ENCODE measurements around the gene KIAA0513. TPM values are rescaled to one million over a fixed set of nuclear protein-coding genes. Genes with fewer than 3 reads are reported as not detected.

Gene KIAA0513
- total RNA-seq, 1 experiment from 2014 or later = 2.9 TPM

DNA sequence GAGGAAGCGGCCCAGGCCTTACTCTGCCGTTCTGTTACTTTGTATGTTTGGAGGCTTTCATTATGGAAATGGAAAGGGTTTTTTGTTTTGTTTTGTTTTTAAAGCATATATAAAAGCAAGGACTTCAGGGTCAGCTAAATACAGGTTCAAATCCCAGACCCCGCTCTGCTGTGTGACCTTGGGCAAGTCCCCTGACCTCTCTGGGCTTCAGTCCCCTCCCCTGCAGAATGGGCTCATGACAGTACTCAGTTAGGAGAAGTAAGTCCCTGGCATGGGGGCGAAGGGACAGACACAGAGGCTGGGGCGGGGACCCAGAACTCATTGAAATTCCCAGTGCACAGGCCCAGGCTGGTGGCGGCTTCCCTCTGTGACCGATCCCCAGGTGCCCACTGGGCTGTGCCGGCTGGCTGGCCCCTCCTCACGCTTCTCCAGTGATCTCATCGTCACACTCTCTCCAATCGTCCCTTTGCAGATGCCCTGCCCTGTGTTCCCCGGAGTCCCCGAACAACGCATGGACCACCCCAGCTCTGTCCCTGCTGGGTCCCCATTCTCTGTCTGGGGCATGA lies 85.7 kb downstream of the KIAA0513 start:
- CTCF ChIA-PET = no interaction called here
- no peaks in the 10 kb centered on the region for H3K9me3 ChIP-seq (ENCODE audit: low read depth, low read length, poor library complexity, severe bottlenecking)
- no peaks in the 10 kb centered on the region for H3K36me3 ChIP-seq (ENCODE audit: insufficient read depth, low read length, poor library complexity, severe bottlenecking)
- H3K4me1 ChIP-seq (ENCODE audit: insufficient read depth, low read length, poor library complexity, severe bottlenecking) = peaks cover 4% of the 10 kb centered on the region
- no peak overlapping the region for H3K4me3 ChIP-seq (ENCODE audit: low read depth, low read length, poor library complexity, severe bottlenecking)
- H3K27ac ChIP-seq (ENCODE audit: low read depth, low read length, poor library complexity, severe bottlenecking) = no peak overlapping the region
- no peak for DNase-seq (ENCODE audit: low spot score)
- POLR2A ChIA-PET (ENCODE audit: low non-redundant PET) = no interaction called here
- H3K27me3 ChIP-seq (replicated peaks; ENCODE audit: insufficient read depth, low read depth, low read length, poor library complexity) = no peaks in the 10 kb centered on the region
- TF ChIP-seq, protein P1, sequence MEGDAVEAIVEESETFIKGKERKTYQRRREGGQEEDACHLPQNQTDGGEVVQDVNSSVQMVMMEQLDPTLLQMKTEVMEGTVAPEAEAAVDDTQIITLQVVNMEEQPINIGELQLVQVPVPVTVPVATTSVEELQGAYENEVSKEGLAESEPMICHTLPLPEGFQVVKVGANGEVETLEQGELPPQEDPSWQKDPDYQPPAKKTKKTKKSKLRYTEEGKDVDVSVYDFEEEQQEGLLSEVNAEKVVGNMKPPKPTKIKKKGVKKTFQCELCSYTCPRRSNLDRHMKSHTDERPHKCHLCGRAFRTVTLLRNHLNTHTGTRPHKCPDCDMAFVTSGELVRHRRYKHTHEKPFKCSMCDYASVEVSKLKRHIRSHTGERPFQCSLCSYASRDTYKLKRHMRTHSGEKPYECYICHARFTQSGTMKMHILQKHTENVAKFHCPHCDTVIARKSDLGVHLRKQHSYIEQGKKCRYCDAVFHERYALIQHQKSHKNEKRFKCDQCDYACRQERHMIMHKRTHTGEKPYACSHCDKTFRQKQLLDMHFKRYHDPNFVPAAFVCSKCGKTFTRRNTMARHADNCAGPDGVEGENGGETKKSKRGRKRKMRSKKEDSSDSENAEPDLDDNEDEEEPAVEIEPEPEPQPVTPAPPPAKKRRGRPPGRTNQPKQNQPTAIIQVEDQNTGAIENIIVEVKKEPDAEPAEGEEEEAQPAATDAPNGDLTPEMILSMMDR (conservative IDR thresholded peaks at IDR 0.05; ENCODE audit: low read depth, low read length) = no peak
- no peak for TF ChIP-seq EZH2 (IDR thresholded peaks at IDR 0.05; ENCODE audit: borderline replicate concordance, low read depth, low read length, poor library complexity, severe bottlenecking)
- no TSS peak for BruUV-seq (replicated peaks)
- intact Hi-C loops (cut with micrococcal nuclease; ENCODE audit: unreplicated experiment) = loop anchor here (10.0 kb wide), 3 partner anchors 132 to 602 kb away; no protein-coding TSS in a partner anchor

DNA sequence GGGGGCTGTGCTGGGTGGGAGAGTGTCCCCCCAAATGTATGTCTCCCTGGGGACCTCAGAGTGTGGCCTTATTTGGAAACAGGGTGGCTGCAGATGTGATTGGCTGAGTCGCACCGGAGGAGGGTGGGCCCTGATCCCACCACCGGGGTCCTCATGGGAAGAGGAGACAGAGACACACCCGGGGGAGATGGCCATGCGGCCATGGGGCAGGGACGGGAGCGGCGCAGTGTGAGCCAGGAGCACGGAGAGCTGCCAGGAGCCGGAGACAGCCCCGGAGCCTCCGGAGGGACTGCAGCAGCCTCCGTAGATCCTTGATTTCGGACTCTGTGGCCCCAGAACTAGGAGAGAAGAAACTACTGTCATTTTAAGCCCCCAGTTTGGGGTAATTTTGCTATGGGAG lies 86.3 kb downstream of the KIAA0513 start:
- Histone ChIP-seq H3K36me3 (ENCODE audit: insufficient read depth, low read length, poor library complexity, severe bottlenecking) (no peaks in the 10 kb centered on the region), H3K27me3 (replicated peaks; ENCODE audit: insufficient read depth, low read depth, low read length, poor library complexity) (no peaks in the 10 kb centered on the region), H3K27ac (ENCODE audit: low read depth, low read length, poor library complexity, severe bottlenecking) (no peak overlapping the region), H3K9me3 (ENCODE audit: low read depth, low read length, poor library complexity, severe bottlenecking) (no peaks in the 10 kb centered on the region), H3K4me1 (ENCODE audit: insufficient read depth, low read length, poor library complexity, severe bottlenecking) (peaks cover 4% of the 10 kb centered on the region), H3K4me3 (ENCODE audit: low read depth, low read length, poor library complexity, severe bottlenecking) (no peak overlapping the region)
- intact Hi-C loops (cut with micrococcal nuclease; ENCODE audit: unreplicated experiment) = loop anchor here (10.0 kb wide), 3 partner anchors 131 to 601 kb away; no protein-coding TSS in a partner anchor
- no TSS peak for BruUV-seq (replicated peaks)
- TF ChIP-seq EZH2 (IDR thresholded peaks at IDR 0.05; ENCODE audit: borderline replicate concordance, low read depth, low read length, poor library complexity, severe bottlenecking) = no peak
- ChIA-PET POLR2A (ENCODE audit: low non-redundant PET) (no interaction called here), CTCF (interaction anchor here (1.2 kb wide), 1 partner anchor 131 kb away, joined by 5 read pairs; no protein-coding TSS in a partner anchor)
- no peak for DNase-seq (ENCODE audit: low spot score)

DNA sequence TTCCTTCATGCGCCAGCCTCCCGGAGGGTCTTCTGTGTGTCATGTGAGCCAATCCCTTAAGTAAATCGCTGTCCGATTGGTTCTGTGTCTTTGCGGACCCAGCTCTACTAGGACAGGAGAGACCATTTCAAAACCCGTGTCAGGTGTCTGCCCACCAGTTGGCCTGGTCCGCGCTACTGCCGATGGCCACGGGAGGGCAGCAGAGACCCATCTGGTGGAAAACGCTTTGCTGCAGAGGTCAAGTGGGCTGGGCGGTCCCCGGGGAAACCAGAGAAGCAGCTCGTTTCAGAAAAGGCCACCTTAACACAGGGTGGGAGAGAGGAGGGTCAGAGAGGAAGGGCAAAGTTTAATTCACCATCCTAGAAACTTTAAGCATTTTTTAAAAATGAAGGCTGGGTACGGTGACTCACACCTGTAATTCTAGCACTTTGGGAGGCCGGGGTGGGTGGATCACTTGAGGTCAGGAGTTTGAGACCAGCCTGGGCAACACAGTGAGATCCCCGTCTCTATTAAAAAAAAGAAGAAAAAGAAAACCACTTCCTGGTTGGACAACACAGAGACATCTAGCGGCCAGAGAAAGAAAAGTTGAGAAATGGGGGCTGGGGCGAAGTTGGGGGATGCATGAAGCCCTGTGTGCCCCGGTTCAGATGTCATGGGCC lies 87.4 kb downstream of the KIAA0513 start:
- CTCF ChIA-PET = interaction anchor here (0.6 to 1.3 kb wide), 13 partner anchors 12 to 499 kb away, joined by 3 to 9 read pairs (median 3); no protein-coding TSS in a partner anchor
- intact Hi-C loops (cut with micrococcal nuclease; ENCODE audit: unreplicated experiment) = loop anchor here (5.0 to 10.0 kb wide), 5 partner anchors 130 to 600 kb away; partner anchors contain the start of gene GSE1
- Histone ChIP-seq H3K27me3 (replicated peaks; ENCODE audit: insufficient read depth, low read depth, low read length, poor library complexity) (no peaks in the 10 kb centered on the region), H3K36me3 (ENCODE audit: insufficient read depth, low read length, poor library complexity, severe bottlenecking) (no peaks in the 10 kb centered on the region), H3K9me3 (ENCODE audit: low read depth, low read length, poor library complexity, severe bottlenecking) (no peaks in the 10 kb centered on the region), H3K27ac (ENCODE audit: low read depth, low read length, poor library complexity, severe bottlenecking) (peak overlapping the region; percentile 55), H3K4me3 (ENCODE audit: low read depth, low read length, poor library complexity, severe bottlenecking) (peak overlapping the region; percentile 18), H3K4me1 (ENCODE audit: insufficient read depth, low read length, poor library complexity, severe bottlenecking) (peaks cover 4% of the 10 kb centered on the region)
- TF ChIP-seq, protein P1 (conservative IDR thresholded peaks at IDR 0.05; ENCODE audit: low read depth, low read length) = peak; percentile 98
- TF ChIP-seq EZH2 (IDR thresholded peaks at IDR 0.05; ENCODE audit: borderline replicate concordance, low read depth, low read length, poor library complexity, severe bottlenecking) = no peak
- POLR2A ChIA-PET (ENCODE audit: low non-redundant PET) = no interaction called here
- peak; percentile 83 for DNase-seq (ENCODE audit: low spot score)
- BruUV-seq (replicated peaks) = no TSS peak
